Measurements from ENCODE around the gene BRINP2.

The BRINP2 gene

DNA sequence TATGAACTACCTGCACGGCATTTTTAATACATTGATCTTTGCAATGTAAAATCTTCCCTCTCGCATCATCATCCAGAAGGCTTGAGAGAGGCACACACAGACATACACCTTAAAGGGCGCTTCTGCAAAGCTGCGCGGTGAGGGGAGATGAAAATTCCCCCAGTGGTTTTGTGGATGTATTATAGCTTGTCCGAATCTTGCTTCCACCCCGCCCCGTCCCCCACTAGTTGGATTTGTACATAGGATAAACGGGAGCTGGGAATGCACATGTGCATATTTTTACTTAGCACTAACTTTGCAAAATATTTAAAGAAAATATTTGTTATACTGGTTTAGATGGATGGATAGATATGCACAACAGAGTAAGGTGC, 5.7 kb upstream of the BRINP2 start:
- DNase-seq: no peak

DNA sequence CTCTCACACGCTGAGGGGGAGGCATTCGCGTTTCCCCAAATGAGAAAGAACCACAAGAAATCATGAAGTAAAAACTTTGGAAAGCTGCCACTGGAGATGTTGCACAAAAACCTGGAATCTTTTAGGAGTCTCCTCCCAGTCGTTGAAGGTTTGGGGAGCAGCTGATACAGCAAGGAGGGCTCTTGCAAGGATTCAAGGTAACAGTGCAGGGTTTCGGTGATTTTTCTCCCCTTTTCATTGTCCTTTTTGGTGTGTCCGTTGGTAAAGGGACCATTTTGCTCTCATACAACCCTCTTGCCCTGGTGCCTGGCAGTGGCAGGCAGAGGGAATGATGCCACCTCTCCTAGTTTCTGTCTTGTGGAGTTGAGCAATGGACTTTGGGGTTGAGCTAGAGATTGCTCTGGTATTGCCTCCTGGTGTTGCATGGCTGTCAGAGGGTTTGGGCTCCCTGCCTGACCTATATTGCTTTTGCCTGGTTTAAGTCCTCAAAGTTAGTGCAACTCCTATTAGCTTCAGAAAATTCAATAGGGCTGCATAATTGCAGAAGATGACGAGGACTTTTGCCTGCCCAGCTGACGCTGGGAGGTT, 872 bp downstream of the BRINP2 start:
- DNase-seq: no peak

DNA sequence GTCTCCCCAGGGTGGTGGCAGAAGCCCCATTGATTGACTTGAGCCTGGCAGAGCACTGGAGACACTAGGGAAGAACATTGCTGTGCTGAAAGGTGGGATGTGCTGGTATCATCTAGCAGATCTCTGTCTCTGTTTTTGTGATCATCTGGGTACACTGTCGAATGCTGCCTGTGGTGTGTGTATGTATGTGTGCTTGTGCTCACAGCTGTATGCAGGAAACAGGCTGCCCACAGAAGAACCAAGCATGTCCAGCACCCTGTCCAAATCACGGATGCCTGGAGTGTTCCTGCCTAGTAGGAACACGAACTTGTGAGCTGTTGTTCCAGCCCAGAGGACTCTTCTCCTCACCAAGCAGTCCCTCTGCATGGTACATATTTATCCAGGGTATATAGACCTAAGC, 1.5 kb downstream of the BRINP2 start:
- no peak for DNase-seq

DNA sequence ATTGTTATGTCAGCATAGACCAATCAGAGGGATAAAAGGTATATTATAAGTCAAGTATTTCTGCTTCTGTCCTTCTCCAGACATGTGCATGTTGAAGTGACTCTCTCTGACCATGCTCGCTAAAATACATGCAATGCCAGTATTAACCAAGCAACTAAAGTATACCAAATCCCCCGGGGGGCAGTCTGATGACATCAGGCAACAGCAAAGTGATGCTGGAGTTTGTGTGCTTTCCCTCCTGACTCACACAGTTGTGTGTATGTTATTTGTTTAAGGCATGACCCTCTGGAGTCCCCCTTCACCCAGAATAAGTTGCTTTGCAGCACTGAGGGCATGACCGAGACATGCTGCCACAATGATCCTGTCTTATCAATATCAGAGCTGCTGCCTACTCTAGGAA, 2.1 kb downstream of the BRINP2 start:
- no peak for DNase-seq

DNA sequence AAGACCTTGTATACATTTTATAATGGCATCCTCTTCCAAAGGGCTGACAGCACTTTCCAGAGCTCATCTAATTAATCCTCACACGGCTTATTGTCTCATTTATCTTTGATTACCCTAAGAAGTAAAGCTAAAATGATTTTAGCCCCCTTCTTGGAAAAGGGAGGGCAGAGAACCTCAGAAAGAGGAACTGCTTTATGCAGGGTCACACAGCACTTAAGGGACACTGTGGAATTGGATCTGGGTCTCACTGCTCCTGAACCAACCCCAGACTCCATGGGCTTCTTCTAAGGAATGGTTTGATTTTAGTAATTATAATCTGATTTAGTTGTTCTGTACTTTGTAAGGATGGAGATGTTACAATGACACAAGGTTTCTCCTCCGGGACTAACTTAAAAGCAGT, 3.2 kb downstream of the BRINP2 start:
- DNase-seq: no peak

DNA sequence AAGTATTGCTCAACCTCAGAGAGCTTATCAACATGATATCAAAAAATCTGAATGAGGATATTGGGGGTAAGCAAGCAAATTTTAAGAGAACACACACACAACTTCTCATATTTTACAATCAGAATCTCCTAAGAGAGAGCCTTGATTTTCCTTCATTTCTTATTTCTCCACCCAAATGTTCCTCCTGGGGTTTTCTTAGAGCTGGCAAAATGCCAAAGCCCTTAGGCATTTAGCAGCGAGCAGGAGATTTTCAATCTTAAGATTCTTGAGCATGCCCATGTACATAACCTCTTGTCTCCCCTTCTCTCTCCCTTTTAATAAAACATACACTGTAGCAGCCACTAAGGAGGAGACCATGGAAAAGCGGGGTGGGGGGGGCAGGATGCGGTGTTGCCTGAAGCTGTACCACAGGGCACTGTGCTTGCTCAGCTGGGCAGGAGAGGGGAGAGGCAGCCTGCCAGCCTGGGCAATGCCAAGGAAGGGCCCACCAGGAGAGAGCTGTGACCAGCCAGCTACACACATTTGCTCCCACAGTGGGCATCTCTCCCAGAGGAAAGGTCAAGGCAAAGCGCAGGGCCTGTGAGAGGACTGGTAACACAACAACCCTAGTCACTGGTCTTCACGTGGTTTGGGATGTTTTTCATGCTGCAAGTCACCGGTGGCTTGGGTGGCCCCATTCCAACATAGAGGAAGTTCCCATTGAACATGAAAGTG, 4.3 kb downstream of the BRINP2 start:
- no peak for DNase-seq

DNA sequence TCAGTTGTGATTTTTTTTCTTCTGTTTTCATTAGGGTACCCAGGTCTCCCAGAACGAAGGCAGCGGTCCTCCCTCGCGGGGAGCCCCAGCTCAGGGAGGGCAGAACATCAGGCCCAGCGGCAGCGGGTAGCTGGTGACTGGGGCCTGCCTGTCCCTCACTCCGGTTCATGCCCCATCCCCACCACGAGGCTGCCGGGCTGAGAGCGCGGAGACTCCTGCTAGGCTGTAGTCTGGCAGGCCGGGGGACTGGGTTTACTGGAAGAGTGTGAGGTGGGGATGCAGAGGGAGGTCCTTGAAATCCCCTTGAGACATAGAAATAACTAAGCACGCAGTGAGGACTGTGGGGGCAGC, 10.5 kb downstream of the BRINP2 start:
- DNase-seq: no peak

DNA sequence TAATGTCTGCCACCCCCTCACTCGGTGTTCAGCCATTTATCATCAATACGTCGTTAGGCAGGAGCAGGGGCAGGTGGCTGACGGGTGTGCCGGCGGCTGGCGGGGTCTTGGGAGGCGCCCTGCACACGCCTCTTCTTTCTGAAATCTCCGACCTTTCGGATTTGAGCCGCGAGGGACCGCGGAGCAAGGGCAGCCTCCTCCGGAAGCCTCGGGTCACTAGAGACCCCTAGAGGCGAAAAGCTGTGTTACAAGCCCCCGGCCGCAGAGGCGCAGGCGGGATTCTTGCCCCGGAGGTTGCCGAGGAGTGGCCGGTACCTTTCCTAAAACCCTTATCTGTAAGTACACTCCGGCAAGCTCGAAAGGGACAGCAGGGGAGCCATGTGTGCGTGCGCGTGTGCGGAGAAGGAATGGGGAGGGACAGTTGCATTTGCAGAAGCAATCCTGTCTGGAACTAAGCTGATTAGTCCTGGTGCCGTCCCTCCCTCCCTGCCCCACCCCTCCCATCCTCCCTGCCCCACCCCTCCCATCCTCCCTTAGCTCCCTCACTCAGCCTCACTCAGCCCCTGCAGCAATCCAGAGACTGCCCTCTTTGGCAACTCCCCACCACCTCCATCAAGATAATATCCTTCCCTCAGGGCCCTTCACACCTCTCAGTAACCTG, 11.0 kb downstream of the BRINP2 start:
- peak; percentile 66 for DNase-seq

DNA sequence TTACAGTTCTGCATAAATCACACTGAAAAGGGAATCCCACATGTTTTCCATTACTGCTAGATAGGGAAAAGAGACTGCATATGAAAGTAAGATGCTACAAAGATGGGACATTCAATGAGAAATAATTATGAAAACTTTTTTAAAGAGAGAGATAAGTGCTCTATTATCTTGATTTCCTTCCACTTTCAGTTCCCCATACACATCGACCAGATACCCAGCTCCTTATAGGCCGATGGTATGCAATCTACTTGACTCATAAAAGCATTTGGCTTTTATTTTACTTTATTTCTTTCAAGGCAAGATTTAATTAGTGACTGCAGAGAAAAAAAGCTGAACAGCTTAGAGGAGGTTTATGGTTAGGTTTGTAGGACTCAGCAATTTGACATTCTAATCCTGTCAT, 13.1 kb downstream of the BRINP2 start:
- DNase-seq: no peak

DNA sequence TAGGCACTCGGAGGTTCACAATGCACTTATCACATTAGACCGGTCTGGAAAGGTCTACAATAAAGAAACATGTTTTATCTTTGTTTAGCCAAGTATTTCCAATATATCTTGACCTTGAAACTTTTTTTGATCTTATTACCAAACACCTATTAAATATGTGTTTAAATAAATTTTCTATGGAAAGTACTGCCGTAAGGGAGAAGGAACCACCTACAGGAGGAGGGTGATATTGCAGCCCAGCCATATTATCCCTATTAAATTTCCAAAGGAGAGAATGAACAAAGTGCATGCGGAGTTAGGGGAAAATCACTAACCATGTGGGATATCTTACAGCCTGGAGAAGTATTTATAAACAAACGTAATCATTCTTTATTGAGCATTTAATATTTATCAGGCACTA, 14.5 kb downstream of the BRINP2 start:
- DNase-seq: no peak

DNA sequence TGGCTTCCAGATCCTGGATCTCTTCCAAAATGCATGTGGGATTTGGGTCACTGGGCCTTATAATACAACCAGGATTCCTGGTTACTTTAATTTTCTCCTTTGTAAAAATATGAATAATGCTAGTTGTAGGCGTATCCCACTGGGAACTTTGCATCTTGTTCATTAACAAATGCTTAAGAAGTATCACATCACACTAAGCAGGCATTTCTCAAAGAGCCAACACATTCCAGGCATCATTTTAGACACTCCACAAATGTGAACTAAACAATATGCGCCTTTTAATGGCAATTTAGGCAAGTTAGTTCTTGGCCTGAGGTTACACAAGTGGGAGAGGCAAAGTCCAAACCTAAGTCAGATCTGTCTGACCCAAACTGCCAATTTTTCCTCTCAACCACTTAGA, 15.9 kb downstream of the BRINP2 start:
- DNase-seq: no peak

DNA sequence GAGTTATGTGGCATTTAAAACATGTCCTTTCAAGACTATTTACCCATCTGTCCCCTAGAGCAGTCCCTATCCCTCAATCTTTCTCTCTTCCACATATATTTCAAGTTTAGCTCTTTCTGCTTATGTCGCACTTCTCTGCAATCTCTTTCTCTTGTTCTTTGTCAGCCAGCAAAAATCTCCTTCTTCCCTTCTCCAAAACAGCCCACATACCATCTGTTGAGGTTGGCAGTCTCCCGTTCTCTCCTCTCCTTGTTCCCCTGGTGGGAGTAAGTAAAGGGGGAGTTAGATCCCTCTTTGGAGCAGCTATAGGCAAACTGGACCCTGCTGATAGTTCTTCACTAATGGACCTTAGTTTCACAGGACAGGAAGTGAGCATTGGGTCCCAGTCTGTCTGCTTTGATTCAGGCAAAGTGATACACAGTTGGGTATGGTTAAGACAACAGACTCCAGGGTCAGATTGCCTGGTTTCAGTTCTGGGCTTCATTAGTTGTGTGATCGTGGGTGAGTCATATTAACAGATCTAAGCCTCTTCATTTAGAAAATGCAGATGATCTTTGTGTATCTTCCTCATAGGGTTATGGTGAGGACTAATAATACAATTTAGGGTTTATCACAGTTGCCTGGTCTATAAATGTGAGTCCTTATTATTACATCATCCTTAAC, 19.7 kb downstream of the BRINP2 start:
- DNase-seq: no peak

DNA sequence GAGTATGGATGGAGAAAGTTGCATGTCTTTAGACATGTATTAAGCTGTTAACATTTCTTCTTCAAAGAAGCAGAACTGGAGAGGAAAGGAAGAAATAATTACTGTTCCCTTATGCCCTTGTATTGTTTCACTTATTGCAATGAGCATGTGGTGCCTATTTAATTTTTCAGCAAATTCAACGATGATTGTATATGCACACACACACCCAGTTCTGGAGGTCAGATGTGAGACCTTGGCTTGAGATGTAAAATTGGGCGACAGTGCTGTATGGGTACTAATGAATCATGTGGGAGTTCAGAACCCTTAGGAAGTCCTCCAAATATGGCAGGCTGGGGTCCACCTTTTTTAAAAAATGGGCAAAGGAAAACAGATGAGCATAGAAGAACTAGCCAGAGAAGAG, 27.5 kb downstream of the BRINP2 start:
- no peak for DNase-seq

DNA sequence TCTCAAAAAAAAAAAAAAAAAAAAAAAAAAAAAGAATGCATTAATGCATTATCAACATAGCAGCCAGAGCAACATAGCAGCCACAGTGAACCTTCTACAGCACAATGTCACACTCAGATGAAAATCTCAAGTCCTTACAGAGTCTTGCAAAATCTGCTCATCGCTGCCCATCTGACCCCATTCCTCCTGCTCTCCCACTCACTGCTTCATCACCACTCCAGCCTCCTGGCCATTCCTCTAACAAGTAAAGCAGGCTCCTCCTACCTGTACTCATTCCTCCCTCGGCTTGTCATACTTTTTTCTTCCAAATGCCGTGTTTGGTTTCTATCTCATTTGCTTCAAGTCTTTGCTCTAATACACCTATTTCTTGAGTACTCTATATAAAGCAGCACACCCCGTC, 29.5 kb downstream of the BRINP2 start:
- DNase-seq: no peak

DNA sequence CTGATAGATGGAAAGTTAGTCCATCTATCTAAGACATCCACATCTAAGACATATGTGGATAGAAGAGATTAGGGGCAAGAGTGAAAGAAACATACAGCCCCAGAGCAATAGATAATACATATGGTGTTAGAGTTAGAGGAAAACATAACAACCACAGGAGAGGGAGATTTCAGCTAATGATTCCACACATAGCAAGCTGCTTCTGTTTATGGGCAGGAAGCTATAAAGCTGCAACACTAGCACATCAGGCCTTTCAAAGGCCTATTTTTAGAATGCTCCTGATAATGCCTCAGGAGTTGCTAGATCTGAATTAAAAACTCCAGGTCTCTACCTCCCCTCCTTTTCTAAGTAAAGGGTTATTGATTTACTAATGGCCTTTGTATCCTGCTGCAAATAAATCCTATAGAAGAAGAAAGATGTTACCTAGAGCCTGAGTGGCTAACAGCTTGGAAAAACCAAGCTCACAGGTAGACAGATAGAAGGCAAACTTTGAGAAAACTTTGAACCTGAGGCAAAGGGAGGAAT, 36.1 kb downstream of the BRINP2 start:
- DNase-seq: no peak

DNA sequence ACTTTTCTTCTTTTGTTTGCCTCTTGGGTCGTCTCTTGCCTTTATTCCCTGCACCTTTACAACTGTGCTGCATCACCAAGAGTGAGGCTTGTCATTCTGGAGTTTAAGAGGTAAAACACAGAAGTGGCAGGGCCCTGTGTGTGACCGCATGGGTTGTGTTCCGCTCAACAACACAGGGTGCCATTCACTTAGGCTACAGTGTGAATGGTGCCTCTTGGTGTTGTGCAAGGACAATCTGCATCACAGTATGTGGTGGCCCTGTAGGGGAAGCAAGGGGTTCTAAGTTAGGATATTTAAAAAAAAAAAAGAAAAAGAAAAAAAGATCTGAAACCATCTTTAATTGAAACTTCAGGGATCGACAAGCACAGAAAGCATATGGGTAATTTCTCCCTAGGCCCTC, 38.2 kb downstream of the BRINP2 start:
- DNase-seq: no peak

DNA sequence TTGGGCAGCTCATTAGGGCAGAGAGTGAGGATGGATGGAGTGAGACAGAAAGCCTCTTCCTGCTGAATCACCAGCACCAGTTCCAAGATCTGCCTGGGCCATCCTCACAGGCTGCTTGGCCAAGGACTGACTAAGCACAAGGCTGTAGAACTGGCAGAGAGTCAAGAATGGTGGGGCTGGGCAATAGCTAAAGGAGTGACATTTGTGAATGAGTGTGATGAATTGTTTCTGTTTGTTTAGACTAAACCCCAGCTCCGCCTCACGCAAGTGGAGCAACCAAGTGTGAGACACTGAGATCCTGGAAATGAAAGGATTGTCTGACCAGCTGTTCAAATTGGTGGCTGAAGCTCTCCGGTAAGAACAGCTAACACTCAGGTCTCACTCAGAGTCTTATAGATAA, 38.6 kb downstream of the BRINP2 start:
- no peak for DNase-seq

DNA sequence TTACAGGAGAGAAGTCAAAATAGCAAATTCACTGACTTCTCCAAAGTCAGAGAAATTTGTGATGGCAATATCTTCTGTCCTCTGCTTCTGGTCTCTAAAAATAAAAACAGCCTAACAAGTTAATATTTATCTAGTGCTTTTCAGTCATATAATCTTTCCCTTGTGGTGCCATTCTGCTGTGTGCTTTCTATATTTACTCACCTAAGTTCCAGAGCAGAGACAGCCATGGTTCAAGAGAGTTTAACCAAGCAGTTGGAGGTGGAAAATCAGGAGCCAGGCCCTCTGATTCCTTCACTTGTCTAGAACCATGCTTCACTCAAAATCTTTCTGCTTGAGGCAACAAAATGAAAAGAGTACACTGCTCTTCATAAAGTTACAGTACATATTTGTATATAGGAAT, 39.3 kb downstream of the BRINP2 start:
- no peak for DNase-seq

DNA sequence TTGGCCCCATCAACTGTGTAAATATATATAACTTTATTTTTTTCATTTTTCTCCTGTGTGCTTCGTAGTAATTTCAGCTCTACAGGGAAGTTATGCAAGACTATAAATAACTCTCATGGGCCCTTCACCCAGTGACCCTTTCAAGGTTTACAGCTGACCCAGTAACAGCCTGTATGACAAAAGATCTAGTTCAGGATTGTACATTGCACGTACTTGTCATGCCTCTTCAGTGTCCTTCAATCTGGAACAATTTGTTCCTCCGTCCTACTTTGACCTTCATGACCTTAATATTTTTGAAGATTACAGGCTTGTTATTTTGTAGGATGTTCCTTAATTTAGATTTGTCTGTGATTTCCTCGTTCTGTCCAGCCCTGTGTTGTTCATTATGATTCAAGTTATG, 40.5 kb downstream of the BRINP2 start:
- no peak for DNase-seq

DNA sequence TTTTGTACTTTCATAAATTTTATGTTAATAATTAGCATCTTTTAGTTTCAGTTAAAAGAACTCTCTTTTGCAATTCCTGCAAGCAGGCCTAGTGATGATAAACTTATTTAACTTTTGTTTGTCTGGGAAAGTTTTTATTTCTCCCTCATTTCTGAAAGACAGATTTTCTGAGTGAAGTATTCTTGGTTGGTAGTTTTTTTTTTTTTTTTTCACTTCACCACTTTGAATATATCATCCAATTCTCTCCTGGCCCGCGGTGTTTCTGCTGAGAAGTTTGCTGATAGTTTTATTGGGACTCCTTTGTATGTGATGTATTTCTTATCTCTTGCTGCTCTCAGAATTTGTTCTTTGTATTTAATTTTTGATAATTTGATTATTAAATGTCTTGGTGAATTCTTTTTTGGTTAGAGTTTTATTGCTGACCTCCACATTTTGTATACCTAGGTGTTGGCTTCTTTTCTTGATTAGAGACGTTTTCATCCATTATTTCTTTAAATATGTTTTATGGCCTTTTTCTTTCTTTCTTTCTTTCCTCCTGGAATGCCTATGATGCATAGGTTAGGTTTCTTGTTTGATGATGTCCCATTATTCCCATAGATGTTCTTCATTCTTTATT, 45.9 kb downstream of the BRINP2 start:
- no peak for DNase-seq

DNA sequence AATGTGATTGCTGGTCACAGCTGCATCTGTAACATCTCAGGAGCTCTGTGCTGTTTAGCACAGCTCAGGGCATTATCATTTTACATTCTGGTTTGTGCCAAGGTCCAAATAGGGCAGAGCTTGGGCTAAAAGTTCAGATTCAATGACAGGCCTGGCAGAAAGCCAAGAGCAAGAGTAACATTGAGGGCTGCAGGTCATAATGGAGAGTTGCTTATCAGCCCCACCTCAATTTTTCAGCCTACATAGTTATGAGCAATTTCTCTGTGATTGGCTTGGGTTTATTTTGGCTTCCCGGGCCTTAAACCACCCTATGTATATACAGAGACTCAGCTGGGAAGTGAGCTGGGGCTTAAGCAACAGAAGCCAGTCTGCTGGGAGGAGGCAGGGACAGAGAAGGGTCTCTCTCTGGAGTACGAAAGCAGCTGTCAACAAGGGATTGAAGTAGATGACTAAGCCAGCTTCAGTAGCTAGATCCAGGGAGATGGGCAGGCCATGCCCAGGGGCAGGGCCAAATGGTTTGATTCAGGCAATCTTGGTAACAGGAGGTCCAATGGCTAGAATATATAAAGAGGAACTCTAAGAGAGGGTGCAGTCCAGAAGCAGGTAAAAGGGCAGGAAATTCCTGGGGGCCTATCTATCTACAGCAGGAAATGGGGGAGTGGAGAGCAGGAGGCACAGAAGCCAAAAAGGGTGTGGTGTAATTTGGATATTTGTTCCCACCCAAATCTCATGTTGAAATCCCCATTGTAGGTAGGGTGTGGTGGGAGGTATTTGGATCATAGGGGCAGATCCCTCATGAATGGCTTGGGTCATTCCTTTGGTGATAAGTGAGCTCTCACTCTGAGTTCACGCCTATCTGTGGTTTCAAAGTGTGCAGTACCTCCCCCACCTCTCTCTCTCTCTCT, 49.0 kb downstream of the BRINP2 start:
- no peak for DNase-seq

DNA sequence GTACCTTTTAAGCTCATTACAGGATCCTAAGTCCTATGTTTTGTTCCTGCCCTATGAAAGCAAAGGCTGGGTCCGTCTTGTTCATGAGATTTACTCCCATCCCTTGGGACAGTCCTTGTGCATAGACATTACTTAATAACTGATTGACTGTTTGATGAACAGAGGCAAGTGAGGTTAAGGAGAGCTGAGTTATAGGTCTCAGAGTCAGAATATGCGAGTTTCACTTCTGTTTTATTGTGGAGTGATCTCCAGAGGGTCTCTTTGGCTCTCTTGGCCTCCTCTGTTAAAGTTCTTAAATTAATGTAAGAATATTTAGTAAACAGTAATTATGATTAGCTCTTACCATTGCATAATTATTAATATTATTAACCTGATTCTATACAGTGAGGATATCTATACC, 52.6 kb downstream of the BRINP2 start:
- DNase-seq: no peak

Measured in activated effector memory CD4-positive, alpha-beta T cell treated with anti-CD3 and anti-CD28 coated beads, Interleukin-2, amount 50 U/mL, for 16 hours (primary cell).